Measurements from ENCODE around the gene ARNT2.
"Not testable (repeated sequence)": the region's sequence is repeated elsewhere in the genome, so short reads cannot be mapped to it uniquely, and the experiment has no call there.

Gene ARNT2

GRCh38 chr15:80633221-80633620 lies 229.0 kb downstream of the ARNT2 start:
- DNase-seq = no peak

- DNase-seq = no peak
Observed at GRCh38 chr15:80635953-80636352, 231.8 kb downstream of the ARNT2 start.

- no peak for DNase-seq
Observed at GRCh38 chr15:80636675-80637074, 232.5 kb downstream of the ARNT2 start.

- no peak for DNase-seq
Observed at GRCh38 chr15:80637747-80638146, 233.6 kb downstream of the ARNT2 start.

- DNase-seq = no peak
Observed at GRCh38 chr15:80638553-80639167, 234.5 kb downstream of the ARNT2 start.

- no peak for DNase-seq
Observed at GRCh38 chr15:80639168-80639555, 235.0 kb downstream of the ARNT2 start.

- DNase-seq = no peak
Observed at GRCh38 chr15:80640531-80641121, 236.4 kb downstream of the ARNT2 start.

GRCh38 chr15:80641384-80641783 lies 237.2 kb downstream of the ARNT2 start:
- no peak for DNase-seq

- DNase-seq = no peak
Observed at GRCh38 chr15:80643431-80643951, 239.3 kb downstream of the ARNT2 start.

GRCh38 chr15:80645494-80646065 lies 241.4 kb downstream of the ARNT2 start:
- no peak for DNase-seq

GRCh38 chr15:80647424-80647823 lies 243.2 kb downstream of the ARNT2 start:
- not testable (repeated sequence) for DNase-seq

Measured in DMS153 (cell line).